Left lung (tissue), 10 donors: Measurements from ENCODE around the gene TMEM161A. TPM values are rescaled to one million over a fixed set of nuclear protein-coding genes. Genes with fewer than 3 reads are reported as not detected.
A peak's percentile ranks its signal among the peaks of the same experiment; 100 is the strongest.
"Not testable (repeated sequence)": the region's sequence is repeated elsewhere in the genome, so short reads cannot be mapped to it uniquely, and the experiment has no call there.

Experiments used
- ATAC-seq: fragments of 200-7000 bp; cut with Tn5 transposase; one replicate; pipeline ENCODE4 v1.9.1; 2020; ENCODE audit warnings: moderate library complexity
- DNase-seq, 4 donors: peaks; one replicate each; pipeline ENCODE4 v3.0.0-alpha.2; 2013 to 2020
- H3K27ac ChIP-seq, 2 donors: fragments of 200-600 bp; sonication (generic) in 1 of 2; one replicate each; pipeline versions ENCODE4 v1.5.0 to v1.8.0; 2020 to 2021
- H3K27me3 ChIP-seq, 2 donors: fragments of 200-600 bp; sonication (generic) in 1 of 2; one replicate each; pipeline versions ENCODE4 v1.5.0 to v1.8.0; 2020 to 2021
- H3K36me3 ChIP-seq, 2 donors: fragments of 200-600 bp; sonication (generic) in 1 of 2; one replicate each; pipeline versions ENCODE4 v1.5.0 to v1.8.0; 2020 to 2021
- H3K4me1 ChIP-seq, 2 donors: fragments of 200-600 bp; one replicate each; pipeline ENCODE4 v1.8.0; 2021
- H3K4me3 ChIP-seq, 2 donors: fragments of 200-600 bp; sonication (generic) in 1 of 2; one replicate each; pipeline versions ENCODE4 v1.5.0 to v1.8.0; 2020 to 2021; ENCODE audit warnings: mild to moderate bottlenecking in 1 of 2
- H3K9me3 ChIP-seq, 2 donors: fragments of 200-600 bp; sonication (generic) in 1 of 2; one replicate each; pipeline versions ENCODE4 v1.5.0 to v1.8.0; 2020 to 2021
- CTCF ChIP-seq, 2 donors: fragments of 200-600 bp; sonication (generic) in 1 of 2; IDR thresholded peaks; one replicate each; pipeline versions ENCODE4 v1.5.0 to v1.8.0; 2021; ENCODE audit warnings: antibody characterized with exemption in 2 of 2
- intact Hi-C, 2 donors: fragments of 100-400 bp; cut with DNase I; formaldehyde crosslinking; loops; one replicate each; pipeline versions ENCODE4 v1.11.2 to v1.14.2; 2022
- polyA plus RNA-seq, 6 donors: library from polyadenylated mRNA; unstranded; fragments of 120-200 nt; gene quantifications; one replicate each; pipeline ENCODE4 v1.2.1, GENCODE V29; 2013; ENCODE audit not compliant: insufficient read length in 6 of 6
- total RNA-seq, 2 donors: library from RNA; stranded (reverse); fragmentation: NEBNext Ultra II Directional; extraction: Animal tissue kit (Norgen Biotek cat#: 25700); gene quantifications; one replicate each; pipeline ENCODE4 v1.2.1, GENCODE V29; 2021
- donor health status: DM: no; HTN: yes; CAD: no.
- donor health status: DM: no; HTN: no; CAD: no.

The TMEM161A gene
- total and polyA plus RNA-seq, 8 donors = 22.3 to 28.0 (median 25.4) TPM

GRCh38 chr19:19140476-19140875 lies 2.2 kb upstream of the TMEM161A start:
- H3K36me3 ChIP-seq = no peaks in the 10 kb centered on the region
- no peak for TF ChIP-seq CTCF (IDR thresholded peaks at IDR 0.05)
- intact Hi-C loops = no loop called here
- no peaks in the 10 kb centered on the region for H3K9me3 ChIP-seq
- no peaks in the 10 kb centered on the region for H3K27me3 ChIP-seq
- no peak overlapping the region for H3K4me3 ChIP-seq
- DNase-seq (no peak), ATAC-seq (no peak)
- peaks cover 5 to 19% of the 10 kb centered on the region in 2 donors for H3K4me1 ChIP-seq
- H3K27ac ChIP-seq = no peak overlapping the region

GRCh38 chr19:19139876-19140229 lies 1.6 kb upstream of the TMEM161A start:
- Histone ChIP-seq H3K9me3 (no peaks in the 10 kb centered on the region), H3K4me3 (no peak overlapping the region), H3K36me3 (no peaks in the 10 kb centered on the region), H3K27me3 (no peaks in the 10 kb centered on the region), H3K27ac (no peak overlapping the region), H3K4me1 (peaks cover 5 to 19% of the 10 kb centered on the region in 2 donors)
- no peak for DNase-seq
- no peak for ATAC-seq
- intact Hi-C loops = loop anchor here in 1 of 2 donors (10.0 kb wide), 1 partner anchor 85 kb away; no protein-coding TSS in a partner anchor
- no peak for TF ChIP-seq CTCF (IDR thresholded peaks at IDR 0.05)

DNA sequence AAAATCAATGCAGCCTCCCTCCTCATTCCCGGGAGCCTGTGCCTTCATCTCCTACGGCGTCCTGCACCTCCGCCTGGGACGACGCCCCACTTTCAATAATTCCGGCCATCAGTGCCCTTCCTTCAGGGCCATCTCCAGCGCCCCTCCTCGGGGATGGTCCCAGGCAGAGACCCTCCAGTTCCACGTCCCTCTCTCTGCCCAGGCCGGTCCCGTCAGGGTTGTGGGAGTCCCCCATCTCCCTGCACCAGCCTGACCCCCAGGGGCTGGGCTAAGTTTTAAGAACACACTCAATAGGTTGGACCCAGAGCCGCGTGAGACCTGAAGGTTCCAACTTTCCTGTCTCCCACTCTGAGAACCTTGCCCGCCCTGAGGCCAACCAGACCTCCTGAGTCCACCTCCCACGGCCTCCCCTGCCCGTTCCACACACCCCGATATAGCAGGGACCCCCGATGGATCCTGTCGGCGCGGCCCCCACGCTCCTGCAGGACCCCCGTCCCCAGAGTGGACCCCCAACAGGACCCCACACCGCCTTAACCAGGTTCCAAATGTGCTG lies 646 bp downstream of the TMEM161A start:
- peaks cover 0 to 3% of the 10 kb centered on the region in 2 donors for H3K9me3 ChIP-seq
- peak overlapping the region; percentile 67 to 68 for H3K4me3 ChIP-seq
- H3K36me3 ChIP-seq = peaks cover 0 to 4% of the 10 kb centered on the region in 2 donors
- peaks cover 5 to 19% of the 10 kb centered on the region in 2 donors for H3K4me1 ChIP-seq
- DNase-seq (no peak), ATAC-seq (peak; percentile 13)
- TF ChIP-seq CTCF (IDR thresholded peaks at IDR 0.05) = no peak
- intact Hi-C loops = loop anchor here in 1 of 2 donors (10.0 kb wide), 1 partner anchor 83 kb away; no protein-coding TSS in a partner anchor
- H3K27ac ChIP-seq = peak overlapping the region in 1 of 2 donors; percentile 63
- H3K27me3 ChIP-seq = no peaks in the 10 kb centered on the region

GRCh38 chr19:19135713-19136112 lies 2.6 kb downstream of the TMEM161A start:
- H3K4me3 ChIP-seq, H3K27ac ChIP-seq, DNase-seq, ATAC-seq, H3K27me3 ChIP-seq: not testable (repeated sequence)
- intact Hi-C loops = loop anchor here in 1 of 2 donors (10.0 kb wide), 1 partner anchor 81 kb away; no protein-coding TSS in a partner anchor
- Histone ChIP-seq H3K36me3 (peaks cover 0 to 13% of the 10 kb centered on the region in 2 donors), H3K9me3 (peaks cover 0 to 16% of the 10 kb centered on the region in 2 donors), H3K4me1 (peaks cover 5 to 19% of the 10 kb centered on the region in 2 donors)

- peaks cover 0 to 16% of the 10 kb centered on the region in 2 donors for H3K9me3 ChIP-seq
- no peaks in the 10 kb centered on the region for H3K27me3 ChIP-seq
- H3K27ac ChIP-seq = no peak overlapping the region
- no peak for TF ChIP-seq CTCF (IDR thresholded peaks at IDR 0.05)
- no peak overlapping the region for H3K4me3 ChIP-seq
- intact Hi-C loops = loop anchor here in 1 of 2 donors (10.0 kb wide), 1 partner anchor 80 kb away; no protein-coding TSS in a partner anchor
- peak; percentile 16 to 87 (median 66) for DNase-seq
- peak; percentile 35 for ATAC-seq
- peaks cover 5 to 19% of the 10 kb centered on the region in 2 donors for H3K4me1 ChIP-seq
- H3K36me3 ChIP-seq = peaks cover 0 to 13% of the 10 kb centered on the region in 2 donors
Observed at GRCh38 chr19:19134687-19135158, 3.6 kb downstream of the TMEM161A start.
